SK-N-SH (cell line): Measurements from ENCODE around the gene TRAPPC3. TPM values are rescaled to one million over a fixed set of nuclear protein-coding genes. Genes with fewer than 3 reads are reported as not detected.

ENCODE experiments used
- CTCF ChIA-PET: fragments of 300-600, 350-600 bp; formaldehyde crosslinking; extraction: SDS; loops from one replicate; lab custom pipeline; 2021; lab: Yijun Ruan, JAX
- POLR2A ChIA-PET: fragments of 350-600 bp; sonication (Branson Sonifier 250); formaldehyde crosslinking; extraction: SDS; loops from one replicate; lab custom pipeline; 2020; ENCODE audit warnings: antibody characterized with exemption, inconsistent platforms; lab: Yijun Ruan, JAX
- DNase-seq: peaks from one replicate; pipeline ENCODE4 v3.0.0; 2012
- H2AFZ ChIP-seq: fragments of 200-600 bp; sonication (generic); 2 replicates; pipeline ENCODE4 v1.8.1; 2016; ENCODE audit warnings: antibody characterized with exemption, mild to moderate bottlenecking, low read depth
- H3F3A ChIP-seq: fragments of 200-600 bp; sonication (generic); replicated peaks from 2 replicates; pipeline ENCODE3; 2016; ENCODE audit warnings: antibody characterized with exemption, mild to moderate bottlenecking; ENCODE audit not compliant: insufficient read depth
- H3K27ac ChIP-seq, 2 experiments: fragments of 200-500 bp in 1 of 2; fragments of 200-600 bp in 1 of 2; sonication (Bioruptor generic) in 1 of 2; sonication (generic), shearing (Covaris generic) in 1 of 2; 2 replicates each; pipeline versions ENCODE4 v1.5.1 to v1.6.1; 2014 to 2016; ENCODE audit warnings: low read depth in 2 of 2, inconsistent platforms in 1 of 2, low read length in 1 of 2, mild to moderate bottlenecking in 1 of 2, mixed read lengths in 1 of 2
- H3K27me3 ChIP-seq: fragments of 200-600 bp; sonication (generic), shearing (Covaris generic); 2 replicates; pipeline ENCODE4 v1.6.1; 2016; ENCODE audit warnings: mixed run types; ENCODE audit not compliant: insufficient read depth
- H3K36me3 ChIP-seq, 2 experiments: fragments of 200-500 bp in 1 of 2; fragments of 200-600 bp in 1 of 2; sonication (Bioruptor generic) in 1 of 2; sonication (generic) in 1 of 2; replicated peaks in 1 of 2; 2 replicates each; pipeline versions ENCODE3 to v1.5.1; 2014 to 2016; ENCODE audit warnings: low read length in 1 of 2, mild to moderate bottlenecking in 1 of 2; ENCODE audit not compliant: insufficient read depth in 2 of 2, control insufficient read depth in 1 of 2
- H3K4me1 ChIP-seq, 2 experiments: fragments of 200-500 bp in 1 of 2; fragments of 200-600 bp in 1 of 2; sonication (Bioruptor generic) in 1 of 2; sonication (generic), shearing (Covaris generic) in 1 of 2; 2 replicates each; pipeline versions ENCODE4 v1.5.1 to v1.6.1; 2014 to 2016; ENCODE audit warnings: low read depth in 1 of 2, low read length in 1 of 2, mixed run types in 1 of 2; ENCODE audit not compliant: insufficient read depth in 2 of 2, control insufficient read depth in 1 of 2
- H3K4me2 ChIP-seq: fragments of 200-600 bp; sonication (generic), shearing (Covaris generic); 2 replicates; pipeline ENCODE4 v1.6.1; 2017; ENCODE audit warnings: mixed run types
- H3K4me3 ChIP-seq, 2 experiments: fragments of 200-500 bp in 1 of 2; fragments of 200-600 bp in 1 of 2; sonication (Bioruptor generic) in 1 of 2; sonication (generic), shearing (Covaris generic) in 1 of 2; 2 replicates each; pipeline versions ENCODE4 v1.5.1 to v1.8.1; 2014 to 2016; ENCODE audit warnings: low read depth in 2 of 2, inconsistent platforms in 1 of 2, low read length in 1 of 2, mild to moderate bottlenecking in 1 of 2, mixed read lengths in 1 of 2, moderate library complexity in 1 of 2
- H3K79me2 ChIP-seq: fragments of 200-600 bp; sonication (generic); 2 replicates; pipeline ENCODE4 v1.8.1; 2017; ENCODE audit warnings: mild to moderate bottlenecking; ENCODE audit not compliant: insufficient read depth
- H3K9ac ChIP-seq: fragments of 200-600 bp; sonication (generic); 2 replicates; pipeline ENCODE4 v1.6.1; 2017; ENCODE audit warnings: mixed run types
- H3K9me2 ChIP-seq: fragments of 200-600 bp; sonication (generic); 2 replicates; pipeline ENCODE4 v1.6.1; 2017; ENCODE audit warnings: mixed run types
- H3K9me3 ChIP-seq: fragments of 200-600 bp; sonication (generic); 2 replicates; pipeline ENCODE4 v1.6.1; 2017; ENCODE audit warnings: mixed run types, mild to moderate bottlenecking, moderate library complexity
- H4K20me1 ChIP-seq: fragments of 200-600 bp; sonication (generic); 2 replicates; pipeline ENCODE4 v1.6.1; 2017; ENCODE audit warnings: mild to moderate bottlenecking, mixed run types; ENCODE audit not compliant: insufficient read depth
- EP300 ChIP-seq, 2 experiments: IDR thresholded peaks; 2 replicates each; pipeline versions ENCODE4 v1.4.0 to v1.6.1; 2012; ENCODE audit warnings: borderline replicate concordance in 1 of 2, low read depth in 1 of 2, low read length in 1 of 2
- FOSL2 ChIP-seq: IDR thresholded peaks from 2 replicates; pipeline ENCODE4 v1.4.0; 2012; ENCODE audit warnings: low read depth, mild to moderate bottlenecking, moderate library complexity, borderline replicate concordance
- FOXJ3 ChIP-seq: sonication (generic); formaldehyde crosslinking; IDR thresholded peaks from 2 replicates; pipeline ENCODE4 v1.5.1; 2020; ENCODE audit warnings: mild to moderate bottlenecking, missing genetic modification reagents
- GABPA ChIP-seq: IDR thresholded peaks from 2 replicates; pipeline ENCODE4 v1.4.0; 2012; ENCODE audit warnings: low read depth, mild to moderate bottlenecking
- GATA2 ChIP-seq: sonication (generic); formaldehyde crosslinking; IDR thresholded peaks from 2 replicates; pipeline ENCODE4 v1.5.0; 2020; ENCODE audit warnings: mild to moderate bottlenecking, missing genetic modification reagents
- IRF3 ChIP-seq: fragments of 150-350 bp; IDR thresholded peaks from 2 replicates; pipeline ENCODE4 v1.6.1; 2016; ENCODE audit warnings: mild to moderate bottlenecking, low read depth, low read length
- MXI1 ChIP-seq: IDR thresholded peaks from 2 replicates; pipeline ENCODE4 v1.6.1; 2012; ENCODE audit warnings: mild to moderate bottlenecking, low read depth, low read length, improper control_type of control experiment
- NFIC ChIP-seq: IDR thresholded peaks from 2 replicates; pipeline ENCODE4 v1.4.0; 2012; ENCODE audit warnings: borderline replicate concordance
- NRF1 ChIP-seq: IDR thresholded peaks from 2 replicates; pipeline ENCODE4 v1.6.1; 2012; ENCODE audit warnings: low read depth, mild to moderate bottlenecking, low read length
- POLR2AphosphoS5 ChIP-seq: IDR thresholded peaks from 2 replicates; pipeline ENCODE4 v1.6.1; 2012; ENCODE audit warnings: low read depth, low read length
- RAD21 ChIP-seq: IDR thresholded peaks from 2 replicates; pipeline ENCODE4 v1.6.1; 2012; ENCODE audit warnings: mild to moderate bottlenecking, low read length
- RCOR1 ChIP-seq: fragments of 150-350 bp; IDR thresholded peaks from 2 replicates; pipeline ENCODE4 v1.6.1; 2017; ENCODE audit warnings: antibody characterized with exemption, low read length
- RXRA ChIP-seq: IDR thresholded peaks from 2 replicates; pipeline ENCODE4 v1.4.0; 2012; ENCODE audit warnings: low read depth, mild to moderate bottlenecking, borderline replicate concordance
- SMC3 ChIP-seq: IDR thresholded peaks from 2 replicates; pipeline ENCODE4 v1.6.1; 2012; ENCODE audit warnings: low read depth, low read length, improper control_type of control experiment
- TEAD4 ChIP-seq: IDR thresholded peaks from 2 replicates; pipeline ENCODE4 v1.4.0; 2012; ENCODE audit warnings: mild to moderate bottlenecking, borderline replicate concordance; ENCODE audit not compliant: insufficient read depth
- USF2 ChIP-seq: fragments of 150-350 bp; IDR thresholded peaks from 2 replicates; pipeline ENCODE4 v1.6.1; 2017; ENCODE audit warnings: antibody characterized with exemption, low read length, low read depth, borderline replicate concordance
- YY1 ChIP-seq: IDR thresholded peaks from 2 replicates; pipeline ENCODE4 v1.4.0; 2012; ENCODE audit warnings: low read depth, mild to moderate bottlenecking
- ZBTB33 ChIP-seq: IDR thresholded peaks from 2 replicates; pipeline ENCODE4 v1.4.0; 2012; ENCODE audit warnings: low read depth, borderline replicate concordance
- WGBS: methylation state at CpG from one replicate; pipeline ENCODE4 v1.1.6; 2017; ENCODE audit warnings: low lambda C conversion rate; 5-methylcytosine and 5-hydroxymethylcytosine counted together
- polyA plus RNA-seq, 3 experiments: library from polyadenylated mRNA; depleted of rRNA; stranded (reverse); fragments of >200 nt; gene quantifications; 2 replicates each; pipeline ENCODE4 v1.2.3, GENCODE V29; 2012

The TRAPPC3 gene
- polyA plus RNA-seq, 1 of the 3 experiments (the other 2 are of a cell fraction) = 149 TPM

- no peak overlapping the region for H3K4me2 ChIP-seq
Observed at GRCh38 chr1:36124404-36125128, 24.7 kb downstream of the TRAPPC3 start.

GRCh38 chr1:36123356-36123755 is 25.9 kb downstream of the TRAPPC3 start:
- no peaks in the 10 kb centered on the region for H3K36me3 ChIP-seq
- H3F3A ChIP-seq = no peaks in the 10 kb centered on the region
- H3K4me1 ChIP-seq = peaks cover 0 to 3% of the 10 kb centered on the region in 2 experiments; a peak in 1 of 4 replicates
- ChIA-PET CTCF (interaction anchor here (1.4 to 2.0 kb wide), 2 partner anchors 11 kb away, joined by 5 to 8 read pairs; no protein-coding TSS in a partner anchor), POLR2A (no interaction called here)
- H2AFZ ChIP-seq = no peak overlapping the region
- DNase-seq = no peak
- H3K9ac ChIP-seq = no peak overlapping the region
- no peaks in the 10 kb centered on the region for H3K9me2 ChIP-seq
- H3K4me3 ChIP-seq = no peak overlapping the region
- no peaks in the 10 kb centered on the region for H3K27me3 ChIP-seq
- no peaks in the 10 kb centered on the region for H3K79me2 ChIP-seq
- H3K27ac ChIP-seq = no peak overlapping the region
- no peak for TF ChIP-seq RXRA
- TF ChIP-seq RCOR1 = no peak
- TF ChIP-seq IRF3 = no peak
- no peak for TF ChIP-seq FOSL2
- TF ChIP-seq ZBTB33 = no peak
- no peak for TF ChIP-seq FOXJ3 (CRISPR knock-in tag)
- TF ChIP-seq USF2 = no peak
- TF ChIP-seq NFIC = no peak
- TF ChIP-seq EP300 (IDR thresholded peaks at IDR 0.05; ENCODE audit: borderline replicate concordance in 1 of 2, low read depth in 1 of 2, low read length in 1 of 2) = no peak
- no peak for TF ChIP-seq NRF1
- H3K4me2 ChIP-seq = no peak overlapping the region
- H3K9me3 ChIP-seq = no peaks in the 10 kb centered on the region
- no peaks in the 10 kb centered on the region for H4K20me1 ChIP-seq
- 88% methylated on average over 8 of the region's 8 CpGs for WGBS

More at GRCh38 chr1:36124404-36125128, 24.7 kb downstream of the TRAPPC3 start:
- Histone ChIP-seq H3F3A (no peaks in the 10 kb centered on the region), H3K9ac (no peak overlapping the region), H3K79me2 (no peaks in the 10 kb centered on the region), H3K36me3 (no peaks in the 10 kb centered on the region), H3K9me2 (no peaks in the 10 kb centered on the region), H3K27ac (no peak overlapping the region), H4K20me1 (no peaks in the 10 kb centered on the region), H2AFZ (no peak overlapping the region), H3K9me3 (no peaks in the 10 kb centered on the region), H3K4me1 (peaks cover 0 to 4% of the 10 kb centered on the region in 2 experiments; a peak in 1 of 4 replicates), H3K27me3 (no peaks in the 10 kb centered on the region), H3K4me3 (peak overlapping the region in 1 of 2 experiments; percentile 23; a peak in 2 of 4 replicates)
- 91% methylated on average over 14 of the region's 42 CpGs for whole genome bisulfite sequencing
- TF ChIP-seq RAD21 (no peak), GATA2 (CRISPR knock-in tag) (no peak), SMC3 (no peak), FOXJ3 (CRISPR knock-in tag) (no peak), RXRA (no peak), GABPA (no peak), MXI1 (no peak), RCOR1 (no peak), TEAD4 (no peak), YY1 (no peak), POLR2AphosphoS5 (no peak), EP300 (IDR thresholded peaks at IDR 0.05; ENCODE audit: borderline replicate concordance in 1 of 2, low read depth in 1 of 2, low read length in 1 of 2) (no peak), NFIC (no peak)
- DNase-seq = peak; percentile 33
- CTCF ChIA-PET = interaction anchor here (1.4 kb wide), 1 partner anchor 10 kb away, joined by 5 read pairs; no protein-coding TSS in a partner anchor
- POLR2A ChIA-PET = no interaction called here
